AG09309 (cell line): Measurements from ENCODE around the gene RALGAPA1.
"Not testable (repeated sequence)": the region's sequence is repeated elsewhere in the genome, so short reads cannot be mapped to it uniquely, and the experiment has no call there.

ENCODE experiments used
- DNase-seq: peaks from one replicate; pipeline ENCODE4 v3.0.0-alpha.2; 2010; ENCODE audit warnings: low read depth
- H3K4me3 ChIP-seq: 2 replicates; pipeline ENCODE4 v1.5.1; 2011; ENCODE audit warnings: mild to moderate bottlenecking, low read depth, low read length, moderate library complexity; ENCODE audit not compliant: control insufficient read depth
- TF ChIP-seq, protein P1 (sequence below): IDR thresholded peaks from 2 replicates; pipeline ENCODE4 v1.5.1; 2011; ENCODE audit warnings: mild to moderate bottlenecking, low read depth, low read length, inconsistent platforms; ENCODE audit not compliant: insufficient read depth, control insufficient read depth; ENCODE audit errors: missing control alignments

RALGAPA1 gene

DNA sequence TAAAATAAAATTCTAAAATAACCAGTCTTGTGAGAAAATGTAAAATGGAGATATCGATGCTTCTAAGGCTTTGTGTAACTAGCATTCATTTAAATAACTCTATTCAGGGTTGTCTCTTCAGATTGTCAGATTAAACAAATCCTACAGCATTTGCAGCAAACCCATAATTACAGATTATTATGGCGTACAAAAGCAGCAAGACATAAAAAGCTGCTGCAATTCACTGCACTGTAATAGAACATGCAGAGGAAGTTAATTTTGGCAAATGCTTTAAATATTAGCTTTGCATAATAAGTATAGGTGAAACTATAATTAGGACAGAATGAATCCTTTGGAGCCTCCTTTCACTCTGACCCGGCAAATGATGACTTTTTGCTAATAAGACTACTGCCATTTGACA, 176.8 kb downstream of the RALGAPA1 start:
- no peak for DNase-seq
- H3K4me3 ChIP-seq, result no peak overlapping the region
- TF ChIP-seq, protein P1, sequence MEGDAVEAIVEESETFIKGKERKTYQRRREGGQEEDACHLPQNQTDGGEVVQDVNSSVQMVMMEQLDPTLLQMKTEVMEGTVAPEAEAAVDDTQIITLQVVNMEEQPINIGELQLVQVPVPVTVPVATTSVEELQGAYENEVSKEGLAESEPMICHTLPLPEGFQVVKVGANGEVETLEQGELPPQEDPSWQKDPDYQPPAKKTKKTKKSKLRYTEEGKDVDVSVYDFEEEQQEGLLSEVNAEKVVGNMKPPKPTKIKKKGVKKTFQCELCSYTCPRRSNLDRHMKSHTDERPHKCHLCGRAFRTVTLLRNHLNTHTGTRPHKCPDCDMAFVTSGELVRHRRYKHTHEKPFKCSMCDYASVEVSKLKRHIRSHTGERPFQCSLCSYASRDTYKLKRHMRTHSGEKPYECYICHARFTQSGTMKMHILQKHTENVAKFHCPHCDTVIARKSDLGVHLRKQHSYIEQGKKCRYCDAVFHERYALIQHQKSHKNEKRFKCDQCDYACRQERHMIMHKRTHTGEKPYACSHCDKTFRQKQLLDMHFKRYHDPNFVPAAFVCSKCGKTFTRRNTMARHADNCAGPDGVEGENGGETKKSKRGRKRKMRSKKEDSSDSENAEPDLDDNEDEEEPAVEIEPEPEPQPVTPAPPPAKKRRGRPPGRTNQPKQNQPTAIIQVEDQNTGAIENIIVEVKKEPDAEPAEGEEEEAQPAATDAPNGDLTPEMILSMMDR, result no peak

DNA sequence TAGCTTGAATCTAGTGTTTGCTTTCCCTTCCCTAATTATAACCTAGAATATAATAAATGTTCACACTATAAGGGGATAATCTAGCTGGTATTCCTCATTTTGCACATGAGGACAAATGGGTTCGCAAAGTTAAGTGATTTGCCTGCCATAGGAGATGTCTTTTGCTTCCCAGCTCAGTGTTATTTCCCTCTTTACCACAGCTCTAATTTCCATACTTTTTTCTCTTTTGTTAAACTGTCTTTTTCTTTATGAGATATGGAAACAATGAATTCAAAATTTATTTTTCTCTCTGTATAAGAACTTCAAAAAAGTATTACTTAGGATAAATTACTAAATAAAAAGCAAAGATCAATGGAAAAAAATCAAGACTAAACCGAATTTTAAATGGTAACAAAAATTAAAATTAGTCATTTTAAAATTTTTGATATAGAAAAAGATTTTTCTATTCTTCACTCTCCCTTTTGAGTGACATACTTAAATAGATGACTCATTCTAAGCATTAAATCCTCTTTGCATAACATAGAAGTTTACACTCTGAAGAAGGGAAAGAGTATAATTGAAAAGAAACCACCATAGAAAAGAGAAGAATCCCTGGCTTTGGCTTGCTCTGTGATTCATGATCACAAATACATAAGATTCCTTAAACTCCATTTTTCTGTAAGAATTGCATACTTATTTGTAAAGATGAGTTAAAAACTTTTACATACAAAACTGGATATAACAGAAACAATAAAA, 177.9 kb downstream of the RALGAPA1 start:
- H3K4me3 ChIP-seq, result no peak overlapping the region
- TF ChIP-seq, protein P1, result no peak
- no peak for DNase-seq

DNA sequence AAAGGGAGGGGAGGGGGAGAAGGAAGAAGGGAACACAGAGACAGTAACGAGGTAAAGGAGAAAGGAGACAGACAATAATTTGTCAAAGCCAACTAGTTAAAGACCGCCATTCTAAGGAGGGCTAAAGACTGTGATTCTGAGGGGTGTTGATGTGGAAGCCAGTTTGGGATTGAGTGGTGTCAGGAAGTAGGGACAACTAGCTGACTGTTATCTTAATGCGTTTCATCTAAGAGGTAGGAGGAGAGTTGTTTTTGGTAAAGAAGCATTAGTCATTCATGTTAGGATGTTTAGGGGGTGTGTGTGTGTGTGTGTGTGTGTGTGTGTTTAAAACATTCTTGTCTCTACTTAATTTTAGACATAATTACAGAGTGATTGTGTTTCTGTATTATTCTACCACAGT, 180.1 kb downstream of the RALGAPA1 start:
- no peak overlapping the region for H3K4me3 ChIP-seq
- TF ChIP-seq, protein P1, result no peak
- no peak for DNase-seq

DNA sequence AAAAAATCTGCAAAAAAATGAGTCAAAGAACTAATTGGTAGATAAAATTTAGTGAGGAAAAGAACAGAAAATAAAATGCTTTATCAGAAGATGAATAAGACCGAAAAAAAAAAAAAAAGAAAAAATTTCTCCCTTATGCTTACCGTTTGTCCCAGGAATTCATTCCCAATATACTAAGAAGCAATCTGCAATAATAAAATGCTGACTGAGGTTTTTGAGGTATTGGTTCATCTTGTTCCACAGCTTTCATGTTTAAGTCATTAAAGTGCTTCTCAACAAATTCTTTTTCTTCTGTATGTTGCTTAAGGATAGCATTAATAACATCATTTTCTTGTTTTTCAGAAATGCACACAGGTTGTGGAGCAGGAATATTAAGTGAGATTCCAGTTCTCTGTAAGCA, 182.1 kb downstream of the RALGAPA1 start:
- DNase-seq, H3K4me3 ChIP-seq: not testable (repeated sequence)

DNA sequence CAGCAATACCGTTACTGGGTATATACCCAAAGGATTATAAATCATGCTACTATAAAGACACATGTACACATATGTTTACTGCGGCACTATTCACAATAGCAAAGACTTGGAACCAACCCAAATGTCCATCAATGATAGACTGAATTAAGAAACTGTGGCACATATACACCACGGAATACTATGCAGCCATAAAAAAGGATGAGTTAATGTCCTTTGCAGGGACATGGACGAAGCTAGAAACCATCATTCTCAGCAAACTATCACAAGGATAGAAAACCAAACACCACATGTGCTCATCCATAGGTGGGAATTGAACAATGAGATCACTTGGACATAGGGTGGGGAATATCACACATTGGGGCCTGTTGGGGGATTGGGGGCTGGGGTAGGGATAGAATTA, 187.1 kb downstream of the RALGAPA1 start:
- DNase-seq, H3K4me3 ChIP-seq: not testable (repeated sequence)

DNA sequence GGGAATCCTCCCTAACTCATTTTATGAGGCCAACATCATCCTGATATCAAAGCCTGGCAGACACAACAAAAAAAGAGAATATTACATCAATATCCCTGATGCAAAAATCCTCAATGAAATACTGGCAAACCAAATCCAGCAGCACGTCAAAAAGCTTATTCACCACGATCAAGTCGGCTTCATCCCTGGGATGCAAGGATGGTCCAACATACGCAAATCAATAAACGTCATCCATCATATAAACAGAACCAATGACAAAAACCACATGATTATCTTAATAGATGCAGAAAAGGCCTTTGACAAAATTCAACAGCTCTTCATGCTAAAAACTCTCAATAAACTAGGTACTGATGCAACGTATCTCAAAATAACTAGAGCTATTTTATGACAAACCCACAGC, 189.1 kb downstream of the RALGAPA1 start:
- DNase-seq, H3K4me3 ChIP-seq: not testable (repeated sequence)

DNA sequence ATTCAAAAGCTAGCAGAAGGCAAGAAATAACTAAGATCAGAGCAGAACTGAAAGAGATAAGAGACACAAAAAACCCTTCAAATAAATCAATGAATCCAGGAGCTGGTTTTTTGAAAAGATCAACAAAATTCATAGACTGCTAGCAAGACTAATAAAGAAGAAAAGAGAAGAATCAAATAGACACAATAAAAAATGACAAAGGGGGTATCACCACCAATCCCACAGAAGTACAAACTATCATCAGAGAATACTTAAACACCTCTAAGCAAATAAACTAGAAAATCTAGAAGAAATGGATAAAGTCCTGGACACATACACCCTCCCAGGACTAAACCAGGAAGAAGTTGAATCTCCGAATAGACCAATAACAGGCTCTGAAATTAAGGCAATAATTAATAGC, 189.6 kb downstream of the RALGAPA1 start:
- not testable (repeated sequence) for H3K4me3 ChIP-seq, DNase-seq

DNA sequence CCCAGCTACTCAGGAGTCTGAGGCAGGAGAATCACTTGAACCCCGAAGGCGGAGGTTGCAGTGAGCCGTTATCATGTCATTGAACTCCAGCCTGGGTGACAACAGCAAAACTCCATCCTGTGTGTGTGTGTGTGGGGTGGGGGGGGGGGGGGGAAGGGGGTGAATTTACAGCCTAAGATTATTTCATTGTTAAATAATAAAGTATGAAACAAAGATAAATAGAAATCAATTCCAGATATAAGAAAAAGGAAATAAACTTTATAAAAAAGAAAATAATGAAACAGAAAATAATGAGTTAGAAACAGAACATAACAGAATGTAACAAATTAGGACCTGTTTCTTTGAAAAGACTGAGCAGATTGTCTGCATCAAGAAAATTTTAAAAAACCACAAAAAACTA, 191.6 kb downstream of the RALGAPA1 start:
- TF ChIP-seq, protein P1, result no peak
- no peak for DNase-seq
- H3K4me3 ChIP-seq, result no peak overlapping the region

DNA sequence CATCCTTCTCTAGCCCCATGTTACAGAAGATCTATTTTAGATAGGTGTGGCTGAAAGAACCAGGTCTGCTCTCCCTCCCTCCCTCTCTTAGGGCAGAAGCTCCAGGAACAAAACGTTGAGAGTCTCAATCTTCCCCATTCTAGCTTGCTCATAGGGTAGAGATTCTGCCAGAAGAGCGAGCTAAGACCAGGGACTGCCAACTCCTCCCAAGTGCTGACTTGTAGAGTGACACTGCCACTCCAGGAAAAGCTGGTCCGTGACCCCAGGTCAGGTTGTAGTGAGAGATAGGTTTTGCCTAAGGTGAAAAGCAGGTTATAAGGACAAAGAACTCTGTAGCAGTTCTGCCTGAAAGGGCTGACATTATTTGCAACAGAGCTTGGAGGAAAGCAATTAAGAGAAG, 201.7 kb downstream of the RALGAPA1 start:
- TF ChIP-seq, protein P1, result no peak
- no peak overlapping the region for H3K4me3 ChIP-seq
- no peak for DNase-seq
